Left ventricle myocardium inferior (tissue), 1 donor: ENCODE data around the gene TOP3A. TPM values are rescaled to one million over a fixed set of nuclear protein-coding genes. Genes with fewer than 3 reads are reported as not detected.

Experiments
- DNase-seq: peaks from one replicate; pipeline ENCODE4 v3.0.0-alpha.2; 2020
- H3K27ac ChIP-seq: fragments of 200-600 bp; replicated peaks from 2 replicates; pipeline ENCODE4 v1.8.0; 2021
- H3K27me3 ChIP-seq: fragments of 200-600 bp; 2 replicates; pipeline ENCODE4 v1.8.0; 2021; ENCODE audit warnings: low read depth
- H3K36me3 ChIP-seq: fragments of 200-600 bp; 2 replicates; pipeline ENCODE4 v1.8.0; 2021
- H3K4me1 ChIP-seq: fragments of 200-600 bp; 2 replicates; pipeline ENCODE4 v1.8.0; 2021
- H3K4me3 ChIP-seq: fragments of 200-600 bp; 2 replicates; pipeline ENCODE4 v1.8.0; 2021; ENCODE audit warnings: mild to moderate bottlenecking, moderate library complexity
- H3K9me3 ChIP-seq: fragments of 200-600 bp; replicated peaks from 2 replicates; pipeline ENCODE4 v1.8.0; 2021
- CTCF ChIP-seq: fragments of 200-600 bp; IDR thresholded peaks from 2 replicates; pipeline ENCODE4 v1.8.0; 2021; ENCODE audit warnings: antibody characterized with exemption, mild to moderate bottlenecking, borderline replicate concordance
- intact Hi-C: fragments of 100-400 bp; cut with micrococcal nuclease; formaldehyde crosslinking; loops from one replicate; pipeline ENCODE4 v1.11.0; 2022
- total RNA-seq: library from RNA; stranded (reverse); fragmentation: NEBNext Ultra II Directional; extraction: Animal tissue kit (Norgen Biotek cat#: 25700); gene quantifications from one replicate; pipeline ENCODE4 v1.2.1, GENCODE V29; 2021
- donor health status: DM: no; HTN: yes; CAD: no; lungs with severe emphysema.

The TOP3A gene
- total RNA-seq, 1 donor from 2014 or later = 10.4 TPM

GRCh38 chr17:18233803-18234518 is 80.8 kb downstream of the TOP3A start:
- intact Hi-C loops = no loop called here

GRCh38 chr17:18231164-18231563 is 83.6 kb downstream of the TOP3A start:
- H3K4me1 ChIP-seq = peaks cover 8% of the 10 kb centered on the region
- H3K9me3 ChIP-seq = no peaks in the 10 kb centered on the region
- H3K27me3 ChIP-seq = no peaks in the 10 kb centered on the region
- no peak overlapping the region for H3K4me3 ChIP-seq
- H3K27ac ChIP-seq = no peak overlapping the region
- DNase-seq = no peak
- no peak for TF ChIP-seq CTCF
- intact Hi-C loops = no loop called here
- H3K36me3 ChIP-seq = peaks cover 27% of the 10 kb centered on the region

More at GRCh38 chr17:18233803-18234518, 80.8 kb downstream of the TOP3A start:
- Histone ChIP-seq H3K27me3 (no peaks in the 10 kb centered on the region), H3K9me3 (no peaks in the 10 kb centered on the region), H3K36me3 (peaks cover 49% of the 10 kb centered on the region), H3K4me3 (no peak overlapping the region), H3K4me1 (peaks cover under 1% of the 10 kb centered on the region), H3K27ac (no peak overlapping the region)
- DNase-seq = no peak
- no peak for TF ChIP-seq CTCF

GRCh38 chr17:18230288-18231141 is 84.3 kb downstream of the TOP3A start:
- no peaks in the 10 kb centered on the region for H3K27me3 ChIP-seq
- intact Hi-C loops = no loop called here
- DNase-seq = no peak
- H3K9me3 ChIP-seq = no peaks in the 10 kb centered on the region
- H3K36me3 ChIP-seq = peaks cover 20% of the 10 kb centered on the region
- TF ChIP-seq CTCF = no peak
- H3K4me1 ChIP-seq = peaks cover 11% of the 10 kb centered on the region
- no peak overlapping the region for H3K4me3 ChIP-seq
- no peak overlapping the region for H3K27ac ChIP-seq

GRCh38 chr17:18229771-18230170 is 85.0 kb downstream of the TOP3A start:
- no peak overlapping the region for H3K27ac ChIP-seq
- peaks cover 13% of the 10 kb centered on the region for H3K36me3 ChIP-seq
- H3K4me3 ChIP-seq = no peak overlapping the region
- peaks cover 15% of the 10 kb centered on the region for H3K4me1 ChIP-seq
- DNase-seq = no peak
- no peak for TF ChIP-seq CTCF
- intact Hi-C loops = no loop called here
- H3K9me3 ChIP-seq = no peaks in the 10 kb centered on the region
- H3K27me3 ChIP-seq = no peaks in the 10 kb centered on the region

GRCh38 chr17:18229254-18229653 is 85.5 kb downstream of the TOP3A start:
- DNase-seq = no peak
- H3K36me3 ChIP-seq = peaks cover 7% of the 10 kb centered on the region
- no peak overlapping the region for H3K4me3 ChIP-seq
- H3K9me3 ChIP-seq = no peaks in the 10 kb centered on the region
- H3K4me1 ChIP-seq = peaks cover 20% of the 10 kb centered on the region
- no peaks in the 10 kb centered on the region for H3K27me3 ChIP-seq
- intact Hi-C loops = no loop called here
- no peak overlapping the region for H3K27ac ChIP-seq
- TF ChIP-seq CTCF = no peak
